ENCODE measurements around the gene NEDD1.

NEDD1 gene, protein sequence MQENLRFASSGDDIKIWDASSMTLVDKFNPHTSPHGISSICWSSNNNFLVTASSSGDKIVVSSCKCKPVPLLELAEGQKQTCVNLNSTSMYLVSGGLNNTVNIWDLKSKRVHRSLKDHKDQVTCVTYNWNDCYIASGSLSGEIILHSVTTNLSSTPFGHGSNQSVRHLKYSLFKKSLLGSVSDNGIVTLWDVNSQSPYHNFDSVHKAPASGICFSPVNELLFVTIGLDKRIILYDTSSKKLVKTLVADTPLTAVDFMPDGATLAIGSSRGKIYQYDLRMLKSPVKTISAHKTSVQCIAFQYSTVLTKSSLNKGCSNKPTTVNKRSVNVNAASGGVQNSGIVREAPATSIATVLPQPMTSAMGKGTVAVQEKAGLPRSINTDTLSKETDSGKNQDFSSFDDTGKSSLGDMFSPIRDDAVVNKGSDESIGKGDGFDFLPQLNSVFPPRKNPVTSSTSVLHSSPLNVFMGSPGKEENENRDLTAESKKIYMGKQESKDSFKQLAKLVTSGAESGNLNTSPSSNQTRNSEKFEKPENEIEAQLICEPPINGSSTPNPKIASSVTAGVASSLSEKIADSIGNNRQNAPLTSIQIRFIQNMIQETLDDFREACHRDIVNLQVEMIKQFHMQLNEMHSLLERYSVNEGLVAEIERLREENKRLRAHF

DNA sequence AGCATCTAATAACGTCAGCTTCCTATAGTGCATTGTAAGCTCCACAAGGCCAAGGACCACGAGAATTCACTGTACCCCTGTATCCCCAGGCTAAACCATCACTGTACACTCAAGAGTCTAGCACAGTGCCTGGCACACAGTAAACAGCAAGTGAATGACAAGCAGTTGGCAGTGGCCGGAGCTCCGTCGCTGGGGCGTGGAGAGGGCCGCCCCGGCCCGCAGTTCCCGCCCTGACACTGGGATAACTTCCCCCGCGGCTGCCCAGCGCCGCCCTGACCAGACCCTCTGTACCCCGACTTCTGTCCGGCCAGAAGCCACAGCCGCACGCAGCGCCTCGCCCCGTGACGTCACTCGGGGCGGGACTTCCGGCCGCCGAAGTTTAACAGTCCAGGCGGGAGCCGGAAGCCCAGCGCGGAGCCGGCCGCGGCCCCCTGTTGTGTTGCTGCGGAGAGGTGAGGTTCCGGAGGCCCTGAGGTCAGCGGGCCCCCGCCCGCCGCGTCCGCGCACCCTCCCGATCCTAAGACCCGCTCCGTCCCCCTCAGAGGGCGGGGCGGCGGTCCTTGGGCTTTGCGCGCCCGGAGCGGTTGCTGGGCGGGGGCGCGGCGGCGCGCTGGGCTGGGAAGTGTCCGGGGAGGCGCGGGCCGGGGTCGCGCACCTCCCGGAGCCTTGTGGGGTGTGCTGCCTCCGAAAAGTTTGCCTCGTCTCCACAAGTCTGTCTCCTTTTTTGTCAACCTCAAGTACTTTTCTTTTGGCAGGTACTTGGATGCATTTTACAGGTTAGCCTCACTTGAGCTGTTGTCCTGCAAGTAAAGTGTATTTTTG, at the start of gene NEDD1:
TSS of gene NEDD1 (plus strand) at position 409 of the 822 bp plus-strand sequence. CDS start 2,503 bp downstream, outside the sequence.
- H3K9me3 Mint-ChIP-seq: no peaks in the 10 kb centered on the region
- peaks cover 37% of the 10 kb centered on the region for H3K4me1 Mint-ChIP-seq (ENCODE audit: low read depth)
- peak within 1 kb of the TSS; percentile 90 for H3K4me3 Mint-ChIP-seq
- peaks cover 11% of the 10 kb centered on the region for H3K36me3 Mint-ChIP-seq (ENCODE audit: low read depth)
- H3K27ac Mint-ChIP-seq: peak within 1 kb of the TSS; percentile 96
- peaks cover 14% of the 10 kb centered on the region for H3K27me3 Mint-ChIP-seq (ENCODE audit: low read depth)

DNA sequence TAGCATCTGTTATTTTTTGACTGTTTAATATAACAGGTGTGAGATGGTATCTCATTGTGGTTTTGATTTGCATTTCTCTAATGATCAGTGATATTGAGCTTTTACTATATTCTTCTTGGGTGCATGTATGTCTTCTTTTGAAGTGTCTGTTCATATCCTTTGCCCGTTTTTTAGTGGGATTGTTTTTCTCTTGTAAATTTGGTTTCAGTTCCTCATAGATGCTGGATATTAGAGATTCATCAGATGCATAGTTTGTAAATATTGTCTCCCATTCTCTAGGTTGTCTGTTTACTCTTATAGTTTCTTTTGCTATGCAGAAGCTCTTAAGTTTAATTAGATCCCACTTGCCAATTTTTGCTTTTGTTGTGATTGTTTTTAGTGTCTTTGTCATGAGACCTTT, 48.9 kb upstream of the NEDD1 start:
- H3K27ac Mint-ChIP-seq: no peak overlapping the region
- H3K9me3 Mint-ChIP-seq: peaks cover 5% of the 10 kb centered on the region
- no peaks in the 10 kb centered on the region for H3K27me3 Mint-ChIP-seq (ENCODE audit: low read depth)
- no peaks in the 10 kb centered on the region for H3K4me1 Mint-ChIP-seq (ENCODE audit: low read depth)
- no peaks in the 10 kb centered on the region for H3K36me3 Mint-ChIP-seq (ENCODE audit: low read depth)
- no peak overlapping the region for H3K4me3 Mint-ChIP-seq

DNA sequence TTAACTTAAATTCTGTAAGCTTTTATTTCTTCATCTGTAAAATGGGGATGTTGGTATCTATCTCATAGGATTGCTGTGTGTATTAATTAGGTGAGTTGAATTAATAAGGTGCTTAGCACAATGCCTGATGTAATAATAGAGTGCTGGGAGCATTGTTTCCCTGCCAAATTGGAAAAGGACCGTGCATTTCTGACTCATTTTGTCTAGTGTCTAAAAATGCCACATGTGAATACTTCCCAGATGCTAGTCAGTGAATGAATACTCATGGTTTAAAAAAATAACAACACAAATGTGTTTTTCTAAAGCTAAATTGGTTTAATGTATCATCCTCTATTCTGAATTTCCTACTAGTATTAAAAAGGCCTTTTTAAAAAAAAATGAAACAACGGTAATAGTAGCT, 45.4 kb upstream of the NEDD1 start:
- no peak overlapping the region for H3K27ac Mint-ChIP-seq
- H3K27me3 Mint-ChIP-seq (ENCODE audit: low read depth): peaks cover 11% of the 10 kb centered on the region

DNA sequence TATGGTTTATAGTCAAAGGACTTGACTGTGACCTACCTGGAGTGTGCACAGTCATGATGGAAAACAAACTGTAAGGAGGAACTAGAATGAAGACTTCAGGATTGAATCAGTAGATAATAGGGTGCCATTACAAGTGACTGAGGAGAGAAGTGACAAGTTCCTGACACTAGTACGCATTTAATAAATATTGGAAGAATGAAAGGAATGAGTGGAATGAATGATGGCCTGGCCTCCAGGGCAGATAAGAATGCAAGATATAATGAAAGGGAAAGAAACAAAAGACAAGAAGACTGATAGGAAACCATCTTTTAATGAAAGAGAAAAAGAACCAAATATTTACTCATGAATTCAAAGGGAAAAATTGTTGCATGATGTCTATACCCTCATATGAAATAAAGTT, 44.7 kb upstream of the NEDD1 start:
- Mint-ChIP-seq H3K4me1 (ENCODE audit: low read depth) (no peaks in the 10 kb centered on the region), H3K36me3 (ENCODE audit: low read depth) (no peaks in the 10 kb centered on the region), H3K27ac (no peak overlapping the region)

More for the DNA sequence above, 45.4 kb upstream of the NEDD1 start:
- Mint-ChIP-seq H3K4me1 (ENCODE audit: low read depth) (no peaks in the 10 kb centered on the region), H3K36me3 (ENCODE audit: low read depth) (no peaks in the 10 kb centered on the region), H3K4me3 (no peak overlapping the region), H3K9me3 (peaks cover under 1% of the 10 kb centered on the region)

DNA sequence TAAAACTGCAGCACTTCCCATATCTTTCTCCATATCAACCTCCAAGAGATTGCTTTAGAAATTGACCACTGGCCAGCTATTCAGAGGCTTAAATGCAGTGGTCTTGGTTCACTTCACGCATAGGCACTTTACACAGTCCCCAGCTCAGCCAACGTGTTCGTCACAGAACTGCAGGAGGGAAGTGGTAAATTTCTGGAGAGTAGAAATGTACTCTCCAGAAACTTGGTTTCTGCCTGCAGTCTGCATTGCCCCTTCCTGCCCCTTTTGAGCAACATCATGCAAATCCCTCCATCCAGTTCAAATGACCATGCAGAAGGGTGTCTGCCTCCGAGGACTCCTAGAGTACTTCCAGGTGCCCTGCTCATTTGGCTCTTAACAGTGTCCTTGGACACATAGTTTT, 42.7 kb upstream of the NEDD1 start:
- H3K4me3 Mint-ChIP-seq: no peak overlapping the region
- H3K27ac Mint-ChIP-seq: no peak overlapping the region
- no peaks in the 10 kb centered on the region for H3K4me1 Mint-ChIP-seq (ENCODE audit: low read depth)
- H3K36me3 Mint-ChIP-seq (ENCODE audit: low read depth): no peaks in the 10 kb centered on the region
- H3K9me3 Mint-ChIP-seq: no peaks in the 10 kb centered on the region
- H3K27me3 Mint-ChIP-seq (ENCODE audit: low read depth): peaks cover 15% of the 10 kb centered on the region

More for the DNA sequence above, 44.7 kb upstream of the NEDD1 start:
- Mint-ChIP-seq H3K4me3 (no peak overlapping the region), H3K9me3 (no peaks in the 10 kb centered on the region), H3K27me3 (ENCODE audit: low read depth) (peaks cover 11% of the 10 kb centered on the region)

DNA sequence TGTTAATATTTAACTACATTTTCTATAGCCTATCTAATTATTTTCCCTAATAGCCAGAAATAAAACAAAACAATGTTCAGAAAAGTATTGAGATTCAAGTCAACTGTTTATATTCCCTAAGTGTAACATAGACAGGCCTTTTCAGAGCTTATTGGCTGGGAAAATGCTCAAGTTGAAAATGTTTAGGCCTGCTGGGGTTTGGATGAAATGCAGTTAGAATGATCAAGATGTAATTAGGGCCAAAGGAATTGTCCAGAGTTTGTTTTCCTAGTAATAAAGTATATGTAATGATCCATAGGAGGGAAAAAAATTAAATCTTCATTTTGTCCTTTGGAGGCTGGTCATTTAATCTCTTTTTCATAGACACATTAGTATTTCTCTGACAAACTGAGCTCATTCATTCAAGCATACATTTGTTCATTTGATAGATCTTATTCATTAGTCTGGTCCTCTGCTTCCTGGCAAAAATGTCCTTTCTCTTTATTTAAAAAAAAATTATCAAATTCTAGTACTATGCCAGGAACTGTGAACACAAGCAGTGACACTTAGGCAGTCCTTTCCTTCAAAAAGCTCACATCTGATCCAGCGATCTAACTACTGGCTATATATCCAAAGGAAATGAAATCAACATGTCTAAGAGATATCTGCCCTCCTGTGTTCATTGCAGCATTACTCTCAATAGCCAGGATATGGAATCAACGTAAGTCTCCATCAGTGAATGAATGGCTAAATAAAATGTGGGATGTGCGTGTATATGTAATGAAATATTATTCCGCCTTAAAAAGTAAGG, 40.1 kb upstream of the NEDD1 start:
- H3K36me3 Mint-ChIP-seq (ENCODE audit: low read depth): no peaks in the 10 kb centered on the region
- no peaks in the 10 kb centered on the region for H3K9me3 Mint-ChIP-seq
- no peak overlapping the region for H3K4me3 Mint-ChIP-seq
- no peak overlapping the region for H3K27ac Mint-ChIP-seq
- no peaks in the 10 kb centered on the region for H3K4me1 Mint-ChIP-seq (ENCODE audit: low read depth)
- peaks cover 15% of the 10 kb centered on the region for H3K27me3 Mint-ChIP-seq (ENCODE audit: low read depth)

DNA sequence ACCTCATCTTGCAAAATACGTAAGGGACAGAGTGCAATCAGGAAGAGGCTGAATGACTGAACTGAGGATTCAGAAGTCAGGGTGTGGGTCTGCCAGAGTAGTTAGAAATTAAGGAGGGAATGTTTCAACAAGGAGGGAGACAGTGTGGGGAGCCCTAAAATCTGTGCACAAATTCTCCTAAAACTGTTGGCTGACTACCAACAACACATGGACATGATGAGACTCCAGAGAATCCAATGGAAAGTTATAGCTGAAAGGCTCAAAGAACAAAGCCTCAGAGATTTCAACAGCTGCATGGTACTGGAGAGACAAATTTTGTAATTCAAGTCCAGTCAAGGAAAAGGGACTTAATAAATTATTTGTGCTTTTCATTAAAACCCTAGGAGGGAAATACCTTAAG, 36.1 kb upstream of the NEDD1 start:
- Mint-ChIP-seq H3K27ac (no peak overlapping the region), H3K4me3 (no peak overlapping the region), H3K4me1 (ENCODE audit: low read depth) (no peaks in the 10 kb centered on the region), H3K36me3 (ENCODE audit: low read depth) (no peaks in the 10 kb centered on the region), H3K9me3 (no peaks in the 10 kb centered on the region), H3K27me3 (ENCODE audit: low read depth) (peaks cover 5% of the 10 kb centered on the region)

DNA sequence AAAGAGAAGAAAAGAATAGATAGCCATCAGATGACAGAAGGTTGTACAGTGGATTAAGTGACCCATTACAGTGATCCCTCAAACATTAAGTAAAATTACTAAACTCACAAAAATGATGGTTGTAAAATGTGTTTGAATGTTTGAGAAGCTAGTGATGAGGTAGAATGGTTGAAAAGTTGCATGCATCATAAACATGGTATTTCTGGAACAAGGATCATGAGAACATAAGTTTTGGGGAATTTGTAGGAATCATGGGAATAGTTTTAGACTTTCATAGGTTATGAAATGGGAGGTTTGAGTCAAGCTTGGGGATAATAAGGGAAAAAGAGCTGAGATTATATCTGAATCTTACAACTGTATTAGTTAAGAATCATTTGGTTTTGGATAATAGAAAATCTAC, 34.1 kb upstream of the NEDD1 start:
- Mint-ChIP-seq H3K27me3 (ENCODE audit: low read depth) (no peaks in the 10 kb centered on the region), H3K4me3 (no peak overlapping the region), H3K4me1 (ENCODE audit: low read depth) (no peaks in the 10 kb centered on the region), H3K27ac (no peak overlapping the region), H3K9me3 (no peaks in the 10 kb centered on the region), H3K36me3 (ENCODE audit: low read depth) (no peaks in the 10 kb centered on the region)

DNA sequence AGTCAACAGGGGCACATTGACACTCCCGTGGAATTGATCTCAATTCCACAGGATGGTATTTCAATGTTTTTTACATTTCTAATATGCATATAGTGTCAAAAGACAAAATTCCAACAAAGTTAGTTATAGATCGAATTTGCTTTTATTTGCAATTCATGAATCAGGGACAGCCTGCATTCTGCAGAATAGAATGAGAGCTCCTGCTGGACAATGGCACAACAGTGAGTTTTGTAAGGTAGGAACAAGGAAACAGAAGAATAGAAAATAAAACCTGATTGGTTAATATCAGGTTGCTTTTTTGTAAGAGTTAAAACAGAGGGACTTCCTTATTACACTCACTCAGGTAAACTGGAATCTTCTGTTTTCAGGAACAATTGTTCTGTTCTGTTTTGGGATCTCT, 32.8 kb upstream of the NEDD1 start:
- Mint-ChIP-seq H3K4me3 (no peak overlapping the region), H3K27ac (no peak overlapping the region), H3K27me3 (ENCODE audit: low read depth) (peaks cover 4% of the 10 kb centered on the region), H3K4me1 (ENCODE audit: low read depth) (no peaks in the 10 kb centered on the region), H3K36me3 (ENCODE audit: low read depth) (no peaks in the 10 kb centered on the region), H3K9me3 (no peaks in the 10 kb centered on the region)

DNA sequence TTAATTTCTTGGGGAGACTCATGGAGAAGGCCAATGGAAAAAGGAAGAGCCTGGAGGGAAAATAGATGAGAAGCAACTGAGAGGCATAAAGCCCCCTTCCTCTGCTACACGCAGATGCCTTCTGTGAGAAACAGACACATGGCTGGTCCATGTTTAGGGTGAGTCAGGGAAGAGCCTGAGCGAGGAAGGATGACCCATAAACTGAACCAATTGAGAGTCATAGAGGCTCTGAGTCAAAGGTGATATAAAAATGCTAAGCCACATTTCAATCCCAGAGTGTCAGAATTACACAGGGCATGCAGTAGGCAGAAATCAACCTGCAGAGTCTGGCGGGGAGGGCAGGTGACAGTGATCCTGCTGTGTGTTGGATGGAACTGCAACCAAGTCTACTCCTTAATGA, 30.1 kb upstream of the NEDD1 start:
- H3K4me1 Mint-ChIP-seq (ENCODE audit: low read depth): no peaks in the 10 kb centered on the region
- no peaks in the 10 kb centered on the region for H3K9me3 Mint-ChIP-seq
- H3K27ac Mint-ChIP-seq: no peak overlapping the region
- H3K36me3 Mint-ChIP-seq (ENCODE audit: low read depth): no peaks in the 10 kb centered on the region
- no peak overlapping the region for H3K4me3 Mint-ChIP-seq
- peaks cover 7% of the 10 kb centered on the region for H3K27me3 Mint-ChIP-seq (ENCODE audit: low read depth)

DNA sequence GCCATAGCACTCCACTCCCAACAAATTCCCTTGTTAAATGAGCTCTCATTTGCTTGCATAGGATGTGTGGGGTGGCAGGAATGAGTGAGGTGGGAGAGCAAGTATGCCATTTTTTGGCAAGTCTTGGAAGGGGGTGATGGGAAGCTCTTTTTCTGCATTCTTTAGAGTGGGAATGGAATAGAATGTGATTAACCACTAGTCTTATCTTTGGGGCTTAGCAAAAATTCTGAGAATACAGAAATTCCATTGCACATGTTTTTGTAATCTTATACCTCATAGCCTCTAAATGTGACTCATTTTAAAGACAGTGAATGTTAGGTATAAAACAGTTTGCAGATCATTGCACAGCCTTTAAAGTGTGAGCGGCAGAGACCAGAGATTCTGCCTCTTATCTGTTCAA, 28.4 kb upstream of the NEDD1 start:
- Mint-ChIP-seq H3K4me3 (no peak overlapping the region), H3K36me3 (ENCODE audit: low read depth) (no peaks in the 10 kb centered on the region), H3K27ac (no peak overlapping the region), H3K9me3 (no peaks in the 10 kb centered on the region), H3K27me3 (ENCODE audit: low read depth) (peaks cover 7% of the 10 kb centered on the region), H3K4me1 (ENCODE audit: low read depth) (no peaks in the 10 kb centered on the region)

DNA sequence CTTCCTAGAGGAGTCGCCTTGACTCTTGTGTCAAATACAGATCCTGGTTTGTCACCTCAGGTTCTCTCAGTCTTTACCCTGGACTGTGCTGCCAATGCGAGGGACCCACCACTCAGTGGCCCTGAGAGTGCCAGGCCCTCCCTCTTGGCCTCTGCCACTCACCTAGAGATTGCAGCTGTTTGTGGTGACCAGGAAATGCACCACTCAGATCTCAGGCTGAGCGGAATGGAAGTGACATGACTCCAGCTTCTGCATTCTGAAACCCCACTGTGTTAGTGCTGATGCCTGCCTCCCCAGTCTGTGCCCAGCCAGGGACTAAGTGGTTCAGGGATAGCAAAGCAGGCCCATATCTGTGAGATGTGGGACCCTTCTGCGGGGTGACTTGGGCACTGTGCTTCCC, 27.8 kb upstream of the NEDD1 start:
- Mint-ChIP-seq H3K36me3 (ENCODE audit: low read depth) (no peaks in the 10 kb centered on the region), H3K4me1 (ENCODE audit: low read depth) (no peaks in the 10 kb centered on the region), H3K4me3 (no peak overlapping the region), H3K9me3 (no peaks in the 10 kb centered on the region), H3K27ac (no peak overlapping the region), H3K27me3 (ENCODE audit: low read depth) (peaks cover 7% of the 10 kb centered on the region)

DNA sequence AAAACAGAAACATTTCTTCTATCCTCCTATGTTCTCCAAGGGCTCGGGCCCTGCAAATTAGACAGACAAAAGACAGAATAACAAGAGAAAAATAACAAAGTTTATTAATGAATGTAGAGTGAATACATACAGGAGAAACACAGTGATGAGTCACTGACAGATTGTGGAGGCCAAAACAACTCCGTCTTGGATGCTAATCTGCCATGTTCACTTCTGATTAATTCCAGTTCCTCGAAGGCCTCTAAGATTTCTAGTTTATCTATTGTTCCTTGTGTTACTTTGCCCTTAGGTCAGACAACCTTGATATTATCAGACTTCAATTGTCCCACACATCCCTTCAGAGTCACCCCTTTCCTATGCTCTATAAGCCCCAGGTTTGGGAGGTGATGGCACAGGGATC, 26.8 kb upstream of the NEDD1 start:
- H3K36me3 Mint-ChIP-seq (ENCODE audit: low read depth): no peaks in the 10 kb centered on the region
- H3K27ac Mint-ChIP-seq: no peak overlapping the region
- no peaks in the 10 kb centered on the region for H3K4me1 Mint-ChIP-seq (ENCODE audit: low read depth)
- H3K4me3 Mint-ChIP-seq: no peak overlapping the region
- H3K9me3 Mint-ChIP-seq: no peaks in the 10 kb centered on the region
- H3K27me3 Mint-ChIP-seq (ENCODE audit: low read depth): peaks cover 7% of the 10 kb centered on the region

DNA sequence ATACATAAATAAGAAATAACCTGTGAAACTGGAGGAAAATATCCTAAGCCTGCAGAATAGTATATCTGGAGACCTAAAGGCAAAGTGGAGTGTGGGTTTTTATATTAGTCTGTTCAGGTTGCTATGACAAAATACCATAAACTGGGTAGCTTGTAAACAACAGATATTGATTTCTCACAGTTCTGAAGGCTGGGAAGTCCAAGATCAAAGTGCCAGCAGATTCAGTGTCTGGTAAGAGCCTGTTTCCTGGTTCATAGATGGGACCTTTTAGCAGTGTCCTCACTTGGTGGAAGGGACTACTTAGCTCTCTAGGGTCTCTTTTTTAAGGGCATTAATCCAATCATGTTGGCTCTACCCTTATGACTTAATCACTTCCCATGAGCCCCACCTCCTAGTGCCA, 25.4 kb upstream of the NEDD1 start:
- peaks cover 10% of the 10 kb centered on the region for H3K27me3 Mint-ChIP-seq (ENCODE audit: low read depth)
- H3K9me3 Mint-ChIP-seq: no peaks in the 10 kb centered on the region
- no peak overlapping the region for H3K27ac Mint-ChIP-seq
- no peaks in the 10 kb centered on the region for H3K36me3 Mint-ChIP-seq (ENCODE audit: low read depth)
- H3K4me1 Mint-ChIP-seq (ENCODE audit: low read depth): no peaks in the 10 kb centered on the region
- no peak overlapping the region for H3K4me3 Mint-ChIP-seq
